SK-N-MC (cell line): ENCODE data around the gene DEGS2.

Experiments
- DNase-seq: peaks from one replicate; pipeline ENCODE4 v3.0.0-alpha.2; 2011; ENCODE audit warnings: low read depth, low spot score
- H3K27ac ChIP-seq: fragments of 200-600 bp; sonication (generic); 2 replicates; pipeline ENCODE4 v1.5.1; 2016; ENCODE audit warnings: mixed run types
- H3K36me3 ChIP-seq: fragments of 200-600 bp; sonication (generic); 2 replicates; pipeline ENCODE4 v1.6.1; 2017; ENCODE audit warnings: antibody characterized with exemption, low read length, mixed read lengths; ENCODE audit not compliant: insufficient read depth
- H3K4me3 ChIP-seq: fragments of 200-600 bp; sonication (generic); 2 replicates; pipeline ENCODE4 v1.5.1; 2016
- H3K9ac ChIP-seq: fragments of 200-600 bp; sonication (generic); 2 replicates; pipeline ENCODE4 v1.8.0; 2017; ENCODE audit warnings: mixed run types, mixed read lengths; ENCODE audit not compliant: insufficient read length
- H3K9me3 ChIP-seq: fragments of 200-600 bp; sonication (generic); 2 replicates; pipeline ENCODE4 v1.6.1; 2017; ENCODE audit warnings: low read depth, mild to moderate bottlenecking, antibody characterized with exemption, low read length, moderate library complexity, mixed read lengths
- EZH2 ChIP-seq: fragments of 200-600 bp; sonication (generic); IDR thresholded peaks from one replicate; pipeline ENCODE4 v1.6.1; 2017; ENCODE audit warnings: antibody characterized with exemption
- FOXP2 ChIP-seq: optimal IDR thresholded peaks from 2 replicates; pipeline ENCODE3; 2011; ENCODE audit warnings: mild to moderate bottlenecking, moderate library complexity; ENCODE audit not compliant: insufficient read depth; ENCODE audit errors: extremely low read length, control extremely low read depth
- POLR2AphosphoS5 ChIP-seq: IDR thresholded peaks from 2 replicates; pipeline ENCODE4 v1.6.1; 2012; ENCODE audit warnings: mild to moderate bottlenecking, low read depth, low read length, borderline replicate concordance

The DEGS2 gene

DNA sequence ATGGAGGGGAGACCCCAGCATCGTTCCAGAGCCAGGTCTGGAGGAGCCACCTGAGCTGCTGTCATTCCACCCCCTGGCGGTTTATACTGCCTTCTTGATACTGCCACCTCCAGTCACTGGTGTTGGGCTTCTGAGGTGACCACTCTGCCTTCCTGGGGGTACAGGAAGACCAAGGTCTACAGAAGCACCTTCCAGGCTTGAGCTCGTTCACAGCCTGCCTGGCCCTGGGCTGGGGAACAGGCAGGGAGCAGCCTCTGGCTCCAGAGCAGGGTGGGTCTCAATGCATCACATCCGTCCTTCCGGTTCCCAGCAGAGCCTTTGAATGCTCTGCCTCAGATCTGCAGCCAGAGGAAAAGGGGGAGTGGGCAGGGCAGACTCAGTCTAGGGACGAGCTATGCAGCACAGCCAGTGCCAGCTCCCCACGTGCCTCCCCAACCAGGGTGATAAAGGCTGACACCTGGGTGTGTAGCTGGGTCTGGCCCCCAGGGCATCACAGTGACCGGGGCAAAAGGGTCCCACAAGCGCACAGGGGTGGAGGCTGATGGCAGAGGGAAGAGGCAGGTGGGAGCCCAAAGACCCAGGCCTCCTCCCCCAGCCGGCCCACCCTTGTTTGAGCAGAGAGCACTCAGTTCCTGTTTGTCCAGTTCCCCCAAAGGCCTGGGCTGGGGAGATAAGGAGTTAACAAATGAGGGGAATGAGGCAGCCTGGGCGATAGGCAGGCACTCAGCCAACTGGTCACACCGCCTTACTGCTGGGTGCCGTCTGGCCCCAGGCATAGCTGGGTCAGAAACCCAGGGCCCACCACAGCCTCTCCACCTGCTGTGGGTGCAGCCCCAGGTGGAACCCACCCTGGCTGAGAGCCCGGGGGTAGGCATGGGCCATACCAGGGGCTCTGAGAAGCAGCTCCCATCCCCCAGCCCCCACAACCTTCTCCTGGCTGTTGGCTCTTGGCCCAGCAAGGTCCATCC is 17.1 kb downstream of the DEGS2 start:
- H3K9ac ChIP-seq = no peak overlapping the region

GRCh38 chr14:100141098-100141497 is 18.3 kb downstream of the DEGS2 start:
- Histone ChIP-seq H3K4me3 (no peak overlapping the region), H3K9ac (no peak overlapping the region), H3K36me3 (no peaks in the 10 kb centered on the region), H3K27ac (no peak overlapping the region), H3K9me3 (no peaks in the 10 kb centered on the region)
- no peak for DNase-seq
- TF ChIP-seq POLR2AphosphoS5 (no peak), FOXP2 (no peak), EZH2 (no peak)

More for the DNA sequence above, 17.1 kb downstream of the DEGS2 start:
- H3K36me3 ChIP-seq = no peaks in the 10 kb centered on the region
- H3K27ac ChIP-seq = no peak overlapping the region
- DNase-seq = no peak
- no peak for TF ChIP-seq FOXP2
- no peak for TF ChIP-seq POLR2AphosphoS5
- TF ChIP-seq EZH2 = no peak
- H3K4me3 ChIP-seq = no peak overlapping the region
- no peaks in the 10 kb centered on the region for H3K9me3 ChIP-seq

DNA sequence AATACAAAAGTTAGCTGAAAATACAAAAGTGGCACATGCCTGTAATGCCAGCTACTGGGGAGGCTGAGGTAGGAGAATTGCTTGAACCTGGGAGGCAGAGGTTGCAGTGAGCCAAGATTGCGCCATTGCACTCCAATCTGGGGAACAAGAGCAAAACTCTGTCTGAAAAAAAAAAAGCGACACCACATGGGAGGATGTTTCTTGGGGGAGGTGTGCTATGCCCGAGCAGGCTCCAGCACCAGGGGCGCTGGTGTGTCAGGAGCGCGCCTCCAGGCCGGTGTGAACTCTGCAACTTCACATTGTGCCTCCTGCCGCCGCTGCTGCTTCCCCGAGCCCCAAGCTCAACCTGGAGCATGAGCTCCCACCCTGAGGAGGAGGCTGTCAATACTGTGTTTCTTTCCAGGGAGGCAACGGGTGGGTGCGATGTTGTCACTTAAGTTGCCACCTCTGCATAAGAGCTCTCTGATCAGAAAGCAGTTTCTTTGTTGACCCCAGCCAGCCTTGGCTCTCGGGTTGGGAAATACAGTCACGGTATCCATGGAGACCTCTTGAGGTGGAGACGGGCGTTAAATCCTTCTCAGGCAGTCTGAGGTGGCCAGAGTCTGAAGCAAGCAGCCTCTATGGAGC is 18.9 kb downstream of the DEGS2 start:
- no peak overlapping the region for H3K4me3 ChIP-seq
- DNase-seq = no peak
- H3K9ac ChIP-seq = no peak overlapping the region

DNA sequence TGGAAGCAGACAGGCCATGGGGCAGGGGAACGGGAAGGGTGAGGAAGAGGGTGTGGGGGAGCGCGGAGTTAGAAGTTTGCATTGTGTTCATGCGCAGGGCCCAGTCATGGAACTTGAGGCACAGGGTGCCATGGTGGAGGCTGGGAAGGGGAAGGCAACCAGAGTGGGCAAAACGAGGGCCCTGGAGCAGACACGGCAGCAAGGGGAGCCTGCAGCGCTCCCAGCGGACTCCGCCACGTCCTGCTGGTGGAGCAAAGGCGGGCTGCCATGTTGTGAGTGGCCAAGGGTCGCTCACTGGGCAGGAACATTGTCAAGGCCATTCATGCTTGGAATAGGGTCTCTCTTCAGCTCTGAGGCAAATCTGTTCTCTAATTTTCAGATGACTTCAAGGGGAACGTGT is 20.5 kb downstream of the DEGS2 start:
- Histone ChIP-seq H3K9me3 (no peaks in the 10 kb centered on the region), H3K9ac (no peak overlapping the region), H3K36me3 (peaks cover 4% of the 10 kb centered on the region; the same call in 1 of the 2 replicates), H3K4me3 (no peak overlapping the region), H3K27ac (no peak overlapping the region)
- DNase-seq = no peak
- no peak for TF ChIP-seq POLR2AphosphoS5
- no peak for TF ChIP-seq FOXP2
- no peak for TF ChIP-seq EZH2

More for the DNA sequence above, 18.9 kb downstream of the DEGS2 start:
- H3K9me3 ChIP-seq = no peaks in the 10 kb centered on the region
- H3K27ac ChIP-seq = no peak overlapping the region
- TF ChIP-seq POLR2AphosphoS5 = no peak
- no peak for TF ChIP-seq FOXP2
- no peak for TF ChIP-seq EZH2
- no peaks in the 10 kb centered on the region for H3K36me3 ChIP-seq

- no peak for DNase-seq
- H3K36me3 ChIP-seq = peaks cover 4% of the 10 kb centered on the region; the same call in 1 of the 2 replicates
Observed at GRCh38 chr14:100138082-100138787, 21.2 kb downstream of the DEGS2 start.

DNA sequence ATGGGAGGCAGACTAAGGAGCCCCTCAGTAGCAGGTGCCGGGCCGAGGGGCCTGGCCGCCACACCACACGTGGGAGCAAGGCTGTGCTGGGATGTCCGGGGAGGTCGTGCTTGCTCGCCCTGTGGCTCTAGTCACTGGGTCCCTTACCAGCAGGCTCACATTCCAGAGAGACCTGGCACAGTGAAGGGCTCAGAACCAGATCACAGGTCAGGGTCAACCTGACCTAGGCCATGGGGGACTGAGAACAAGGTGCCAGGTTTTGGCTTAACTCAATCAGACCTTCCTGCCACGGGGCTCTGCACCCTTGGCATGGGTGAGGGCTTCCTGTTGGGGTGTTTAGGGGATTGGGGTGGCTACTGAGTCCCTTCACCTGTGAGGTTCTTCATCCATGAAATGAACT is 22.3 kb downstream of the DEGS2 start:
- H3K9me3 ChIP-seq = no peaks in the 10 kb centered on the region
- no peak overlapping the region for H3K4me3 ChIP-seq
- H3K27ac ChIP-seq = no peak overlapping the region
- DNase-seq = no peak
- H3K9ac ChIP-seq = no peak overlapping the region
- TF ChIP-seq POLR2AphosphoS5 (no peak), FOXP2 (no peak), EZH2 (no peak)
- H3K36me3 ChIP-seq = peaks cover 4% of the 10 kb centered on the region; the same call in 1 of the 2 replicates

More at GRCh38 chr14:100138082-100138787, 21.2 kb downstream of the DEGS2 start:
- no peak for TF ChIP-seq EZH2
- TF ChIP-seq POLR2AphosphoS5 = no peak
- TF ChIP-seq FOXP2 = no peak
- H3K9ac ChIP-seq = no peak overlapping the region
- H3K4me3 ChIP-seq = no peak overlapping the region
- no peak overlapping the region for H3K27ac ChIP-seq
- H3K9me3 ChIP-seq = no peaks in the 10 kb centered on the region

DNA sequence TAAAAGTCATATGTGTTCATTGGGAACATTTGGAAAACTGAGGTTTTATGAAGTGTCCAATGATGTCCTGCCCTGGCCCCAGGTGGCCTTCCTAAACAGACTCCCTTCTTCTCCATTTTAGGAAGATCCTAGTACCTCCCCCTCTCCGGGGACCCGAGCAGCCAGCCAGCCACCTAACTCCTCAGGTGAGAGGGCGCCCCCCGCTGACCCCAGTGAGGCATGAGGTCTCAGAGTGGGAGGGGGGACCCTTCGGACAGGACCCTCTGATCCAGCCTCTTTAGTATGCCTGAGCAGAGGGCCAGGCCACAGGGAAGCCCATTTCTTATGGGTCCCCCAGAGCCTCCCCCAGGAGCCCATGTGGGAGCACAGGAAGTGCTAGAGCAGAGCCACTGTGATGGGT is 23.7 kb downstream of the DEGS2 start:
- no peak overlapping the region for H3K27ac ChIP-seq
- no peak overlapping the region for H3K9ac ChIP-seq
- H3K36me3 ChIP-seq = peaks cover 4% of the 10 kb centered on the region; the same call in 1 of the 2 replicates
- no peak for DNase-seq
- no peaks in the 10 kb centered on the region for H3K9me3 ChIP-seq
- TF ChIP-seq EZH2 (no peak), FOXP2 (no peak), POLR2AphosphoS5 (no peak)
- no peak overlapping the region for H3K4me3 ChIP-seq

DNA sequence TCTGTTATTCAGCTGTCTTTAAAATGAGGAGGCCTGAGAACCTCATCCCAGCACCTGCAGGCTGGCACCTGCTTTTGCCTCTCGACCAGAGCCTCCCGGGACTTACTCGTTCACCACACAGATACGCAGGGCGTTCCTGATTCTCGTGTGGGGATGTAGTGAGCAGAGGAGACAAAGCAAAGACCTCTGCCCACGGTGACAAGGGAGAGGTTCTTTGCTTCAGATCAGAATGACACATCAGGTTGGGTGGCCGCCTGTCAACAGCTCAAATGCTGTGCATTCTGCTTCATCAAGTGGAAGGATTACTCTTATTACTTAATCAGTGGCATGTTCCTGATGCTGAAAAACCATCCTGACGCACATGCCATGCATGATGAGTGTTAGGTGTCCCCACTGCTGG is 24.4 kb downstream of the DEGS2 start:
- DNase-seq = no peak
- Histone ChIP-seq H3K9ac (no peak overlapping the region), H3K36me3 (peaks cover 4% of the 10 kb centered on the region; the same call in 1 of the 2 replicates), H3K9me3 (no peaks in the 10 kb centered on the region), H3K27ac (no peak overlapping the region), H3K4me3 (no peak overlapping the region)
- TF ChIP-seq FOXP2 (no peak), POLR2AphosphoS5 (no peak), EZH2 (no peak)
